Activated T-cell treated with anti-CD3 and anti-CD28 coated beads for 48 hours (primary cell): Measurements from ENCODE around the gene MOGAT1.
"Not testable (repeated sequence)": the region's sequence is repeated elsewhere in the genome, so short reads cannot be mapped to it uniquely, and the experiment has no call there.

Source experiments
- DNase-seq: peaks from one replicate; pipeline ENCODE4 v3.0.0-alpha.2; 2020; ENCODE audit warnings: low read depth

MOGAT1 gene

DNA sequence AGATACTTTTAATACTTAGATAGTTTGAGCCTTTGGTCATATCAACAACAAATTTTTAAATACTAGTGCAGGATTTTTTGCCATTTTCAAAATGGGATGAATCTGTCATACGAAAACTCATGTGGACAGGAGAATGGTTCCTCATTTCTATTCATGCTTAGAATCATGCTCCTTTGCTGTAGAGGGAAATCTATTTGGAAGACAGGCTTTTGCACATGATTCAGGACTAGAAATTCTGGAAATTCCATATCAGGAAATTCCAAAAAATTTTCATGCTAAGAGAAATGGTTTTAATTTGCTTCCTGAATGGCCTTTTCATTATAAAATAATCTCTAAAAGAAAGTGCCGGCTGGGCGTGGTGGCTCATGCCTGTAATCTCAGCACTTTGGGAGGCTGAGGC lies 39.3 kb downstream of the MOGAT1 start:
- DNase-seq: no peak

DNA sequence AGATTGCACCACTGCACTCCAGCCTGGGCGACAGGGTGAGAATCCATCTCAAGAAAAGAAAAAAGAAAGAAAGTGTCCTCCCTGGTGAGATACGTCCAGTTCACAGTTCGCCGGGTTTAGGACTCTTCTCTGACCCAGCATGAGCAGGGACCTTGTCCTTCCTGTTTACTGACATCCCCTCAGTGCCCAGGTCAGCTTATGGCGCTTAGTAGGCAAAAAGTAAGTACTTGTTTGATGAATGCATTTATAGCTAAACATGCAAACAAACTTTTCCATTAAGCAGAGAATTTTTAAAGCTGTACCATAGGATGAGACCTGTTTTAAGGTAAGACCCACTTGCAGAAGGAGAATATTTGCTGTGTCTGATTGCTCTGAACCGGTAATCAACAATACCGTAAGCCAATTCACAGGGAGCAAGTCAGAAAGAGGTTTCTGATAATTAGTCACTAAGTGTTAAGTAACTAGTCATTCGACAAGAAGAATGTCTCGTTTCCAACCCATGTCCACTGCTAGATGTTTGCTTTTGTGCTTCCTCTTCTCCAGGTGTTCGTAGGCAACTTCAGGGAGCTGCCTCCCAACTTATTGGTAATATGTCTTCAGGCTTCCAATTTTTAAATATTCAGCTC lies 40.0 kb downstream of the MOGAT1 start:
- DNase-seq: no peak

DNA sequence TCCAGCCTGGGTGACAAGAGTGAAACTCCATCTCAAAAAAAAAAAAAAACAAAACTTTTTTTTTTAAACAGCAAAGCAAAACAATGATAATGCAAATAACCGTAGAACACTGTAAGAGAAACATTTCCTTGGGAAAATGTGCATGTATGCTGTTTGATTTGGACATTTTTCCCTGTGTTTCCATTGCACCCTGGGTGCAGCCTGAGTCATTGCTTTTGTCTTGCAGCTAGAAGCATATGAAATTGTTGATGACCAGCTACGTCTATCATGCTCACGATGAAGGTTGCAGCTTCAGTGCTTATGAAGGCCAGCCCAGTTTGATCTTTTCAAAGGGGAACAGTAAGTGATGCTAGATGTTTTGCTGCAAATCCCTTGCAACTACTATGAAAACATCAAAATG lies 41.5 kb downstream of the MOGAT1 start:
- DNase-seq: no peak

DNA sequence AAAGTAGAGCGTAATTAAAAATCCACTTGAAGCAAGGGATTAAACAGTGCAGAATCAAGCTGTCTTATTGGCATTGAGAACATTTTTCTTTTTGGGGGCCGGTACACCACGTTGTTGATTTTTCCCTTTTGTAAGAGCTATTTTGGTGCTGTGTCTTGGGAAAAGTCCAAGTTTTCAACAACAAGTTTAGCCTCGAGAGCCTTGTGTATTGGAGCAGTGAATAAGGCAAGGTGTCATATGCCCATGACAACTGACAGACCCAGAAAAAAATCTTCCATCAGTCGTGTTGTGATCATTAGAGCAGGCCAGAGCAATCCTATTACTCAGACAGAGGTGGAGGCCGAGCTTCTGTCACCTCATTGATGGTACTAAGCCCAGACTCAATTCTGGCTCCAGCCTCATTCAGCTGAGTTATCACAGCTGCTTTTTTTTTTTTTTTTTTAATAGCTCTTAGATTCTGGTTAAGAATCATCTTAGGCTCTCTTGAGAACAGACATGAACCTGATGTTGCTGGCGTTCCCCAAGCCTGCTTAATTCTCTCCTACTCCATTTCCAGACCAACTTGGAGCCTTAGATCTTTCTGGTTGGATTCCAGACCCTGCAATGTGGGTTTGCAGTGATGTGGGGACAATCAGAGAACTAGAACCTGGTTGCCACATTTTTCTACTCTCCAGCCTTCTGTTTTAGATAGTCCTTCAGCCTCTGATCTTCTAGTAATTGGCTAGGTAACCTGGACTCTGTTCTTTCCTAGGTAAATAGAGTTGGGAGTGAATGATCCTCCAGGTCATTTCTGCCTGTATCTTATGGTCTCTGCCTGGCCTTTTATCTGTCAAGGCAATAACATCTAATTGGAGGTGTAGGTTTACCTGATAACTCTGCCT lies 43.1 kb downstream of the MOGAT1 start:
- no peak for DNase-seq

DNA sequence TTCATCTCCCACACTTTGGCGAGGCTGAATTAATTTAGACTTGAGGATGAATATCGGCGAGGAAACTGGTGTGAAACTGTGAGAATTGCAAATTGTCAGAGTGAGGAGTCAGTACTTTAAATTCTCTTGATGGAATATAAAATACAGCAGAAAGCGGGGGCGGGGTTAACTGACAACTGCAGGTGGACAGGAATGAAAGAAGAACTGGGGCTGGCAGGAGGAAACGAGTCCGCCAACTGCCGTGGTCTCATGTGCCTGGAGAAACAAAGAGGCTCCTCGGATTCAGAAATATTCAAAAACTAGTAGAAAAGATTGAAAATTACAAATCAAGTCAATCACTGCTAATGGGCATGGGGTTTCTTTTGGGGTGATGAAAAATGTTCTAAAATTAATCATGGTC lies 44.3 kb downstream of the MOGAT1 start:
- no peak for DNase-seq

DNA sequence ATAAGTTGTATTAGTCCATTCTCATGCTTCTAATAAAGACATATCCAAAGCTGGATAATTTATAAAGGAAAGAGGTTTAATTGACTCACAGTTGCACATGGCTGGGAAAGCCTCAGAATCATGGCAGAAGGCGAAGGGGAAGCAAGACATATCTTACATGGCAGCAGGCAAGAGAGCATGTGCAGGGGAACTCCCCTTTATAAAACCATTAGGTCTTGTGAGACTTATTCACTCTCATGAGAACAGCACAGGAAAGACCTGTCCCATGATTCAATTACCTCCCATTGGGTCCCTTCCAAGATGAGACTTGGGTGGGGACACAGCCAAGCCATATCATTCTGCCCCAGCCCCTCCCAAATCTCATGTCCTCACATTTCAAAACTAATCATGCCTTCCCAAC lies 48.3 kb downstream of the MOGAT1 start:
- DNase-seq: not testable (repeated sequence)

DNA sequence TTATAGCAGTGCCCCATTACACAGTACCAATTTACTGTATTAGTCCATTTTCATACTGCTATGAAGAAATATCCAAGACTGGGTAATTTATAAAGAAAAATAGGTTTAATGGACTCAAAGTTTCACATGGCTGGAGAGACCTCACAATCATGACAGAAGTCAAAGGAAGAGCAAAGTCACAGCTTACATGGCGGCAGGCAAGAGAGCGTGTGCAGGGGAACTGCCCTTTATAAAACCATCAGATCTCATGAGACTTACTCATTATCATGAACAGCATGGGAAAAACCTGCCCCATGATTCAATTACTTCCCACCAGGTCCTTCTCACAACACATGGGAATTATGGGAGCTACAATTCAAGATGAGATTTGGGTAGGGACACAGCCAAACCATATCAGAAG lies 50.1 kb downstream of the MOGAT1 start:
- DNase-seq: not testable (repeated sequence)

DNA sequence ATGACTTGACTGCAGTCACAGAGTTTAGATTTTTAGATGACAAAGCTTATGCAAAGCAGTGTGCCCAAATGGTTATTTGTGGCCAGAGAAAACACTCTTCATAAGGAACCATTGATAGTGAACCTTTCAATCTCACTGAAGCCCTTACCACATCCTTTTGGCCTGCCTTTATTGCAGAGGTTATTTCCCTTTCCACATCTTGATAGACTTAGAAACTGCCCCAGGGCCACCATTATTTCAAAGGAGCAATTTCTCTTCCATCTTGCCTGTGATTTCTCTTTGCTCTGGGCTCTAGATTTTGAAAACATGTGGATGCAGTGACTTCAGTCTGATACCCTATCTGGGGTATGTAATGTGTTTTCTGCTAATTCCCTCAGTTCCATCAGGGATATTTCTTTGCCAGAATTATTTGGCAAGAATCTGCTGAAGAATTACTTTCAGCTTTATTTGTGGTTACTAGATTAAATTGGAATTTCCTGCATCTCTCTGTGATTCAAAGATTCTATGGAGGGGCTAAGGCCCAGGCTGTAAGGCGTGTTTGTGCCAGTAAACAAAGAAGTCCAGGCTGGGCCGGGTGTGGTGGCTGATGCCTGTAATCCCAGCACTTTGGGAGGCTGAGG lies 51.0 kb downstream of the MOGAT1 start:
- DNase-seq: no peak

DNA sequence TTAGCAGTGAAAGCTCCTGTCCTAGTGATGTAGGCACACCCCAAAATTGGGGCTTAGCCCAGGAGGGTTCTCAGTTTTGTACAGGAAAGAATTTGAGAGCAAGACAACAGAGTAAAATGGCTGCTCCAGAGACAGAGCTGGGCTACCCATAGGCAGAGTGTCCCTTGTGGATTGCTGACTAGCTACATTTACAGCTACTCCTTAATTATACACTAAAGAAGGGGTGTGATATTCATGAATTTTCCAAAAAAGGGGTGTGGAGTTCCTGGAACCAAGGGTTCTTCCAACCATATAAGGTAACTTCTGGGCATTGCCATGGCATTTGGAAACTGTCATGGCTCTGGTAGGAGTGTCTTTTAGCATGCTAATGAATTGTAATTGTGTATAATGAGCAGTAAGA lies 52.8 kb downstream of the MOGAT1 start:
- DNase-seq: no peak

DNA sequence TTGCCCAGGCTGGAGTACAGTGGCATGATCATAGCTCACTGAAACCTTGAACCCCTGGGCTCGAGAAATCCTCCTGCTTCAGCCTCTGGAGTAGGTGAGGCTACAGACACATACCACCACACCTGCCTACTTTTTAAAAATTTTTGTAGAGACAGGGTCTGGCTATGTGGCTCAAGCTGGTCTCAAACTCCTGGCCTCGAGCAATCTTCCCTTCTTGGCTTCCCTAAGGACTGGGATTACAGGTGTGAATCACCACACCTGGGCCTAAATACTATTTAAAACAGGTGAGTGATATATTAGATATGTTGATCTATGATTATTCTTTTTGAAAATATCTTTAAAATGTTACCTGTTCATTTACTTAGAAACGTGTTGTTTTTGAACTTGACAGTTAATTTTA lies 57.2 kb downstream of the MOGAT1 start:
- no peak for DNase-seq

DNA sequence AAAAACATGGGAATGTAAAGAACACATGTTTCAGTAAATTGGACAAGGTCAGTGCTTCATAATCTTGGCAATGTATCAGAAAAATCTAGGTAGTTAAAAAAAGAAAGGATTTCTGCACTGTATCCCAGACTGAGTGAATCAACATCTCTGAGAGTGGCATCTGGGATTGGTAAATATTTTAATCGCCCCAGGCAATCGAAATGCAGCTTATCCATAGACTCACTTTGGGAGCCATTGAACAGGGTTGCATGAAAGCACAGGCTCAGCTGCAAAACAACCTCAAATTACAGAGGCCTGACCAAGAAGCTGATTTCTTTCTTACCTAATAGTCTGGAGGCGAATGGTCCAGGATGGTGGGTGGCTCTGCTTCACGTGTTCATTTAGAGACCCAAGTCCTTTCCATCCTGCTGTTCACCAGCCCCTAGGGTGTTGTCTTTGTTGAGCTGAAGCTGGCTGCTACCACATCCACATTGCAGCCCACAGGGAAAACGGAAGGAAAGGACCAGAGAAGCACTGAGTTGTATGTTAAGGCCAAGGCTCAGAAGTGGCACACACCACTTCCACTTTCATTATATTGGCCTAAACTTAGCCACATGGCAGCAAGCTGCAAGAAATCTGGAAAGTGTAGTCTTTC lies 59.0 kb downstream of the MOGAT1 start:
- no peak for DNase-seq

DNA sequence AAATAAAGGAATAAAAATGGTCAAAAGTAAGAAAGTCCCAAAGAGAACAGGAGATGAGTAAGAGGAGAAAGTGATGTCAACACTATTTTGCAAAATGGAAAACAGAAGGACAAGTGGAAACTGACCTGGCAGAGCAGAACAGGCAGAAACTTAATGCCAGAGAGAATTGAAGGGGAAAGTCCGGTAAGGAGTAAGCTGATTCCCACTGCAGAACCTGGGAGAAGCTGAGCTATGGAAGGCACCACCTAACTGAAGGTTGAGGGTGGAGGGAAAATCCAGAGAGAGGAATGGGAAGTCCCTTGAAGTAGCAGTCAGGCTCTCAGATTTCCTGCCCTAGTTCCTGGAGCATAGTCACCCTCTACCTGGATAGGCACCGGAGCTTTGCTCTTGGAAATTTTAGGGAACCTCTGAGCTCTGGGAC lies 59.8 kb downstream of the MOGAT1 start:
- DNase-seq: no peak

DNA sequence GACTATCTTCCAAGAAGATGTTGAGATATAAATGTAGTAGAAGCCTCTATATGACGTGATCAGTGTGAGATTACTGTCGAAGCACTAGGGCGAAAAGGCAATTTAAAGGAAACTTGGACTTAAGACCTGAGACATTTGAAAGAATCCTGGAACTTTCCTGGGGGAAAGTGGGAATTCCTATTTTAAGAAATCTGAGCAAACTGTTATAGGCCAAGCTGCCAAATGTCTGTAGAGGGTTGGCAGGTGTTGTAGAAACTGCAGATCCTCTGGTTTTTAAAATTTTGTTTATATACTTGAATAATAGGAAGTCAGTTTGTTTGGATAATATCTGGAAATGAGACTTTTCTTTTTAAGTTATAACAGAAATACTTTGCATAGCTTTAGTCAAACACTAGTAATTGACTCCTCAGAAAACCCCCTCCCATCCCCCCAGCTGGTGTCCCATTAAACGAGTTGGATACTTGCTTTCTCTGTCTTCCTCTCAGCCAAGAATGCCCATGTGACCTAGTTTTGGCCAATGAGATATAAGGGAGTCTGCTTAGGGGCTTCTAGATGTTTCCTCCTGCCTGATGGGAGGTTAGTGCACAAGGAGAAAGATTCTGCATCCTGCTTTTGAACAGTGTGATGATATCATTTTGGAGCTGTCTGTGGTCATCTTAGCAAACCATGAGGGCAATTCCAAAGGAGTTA lies 61.2 kb downstream of the MOGAT1 start:
- no peak for DNase-seq

DNA sequence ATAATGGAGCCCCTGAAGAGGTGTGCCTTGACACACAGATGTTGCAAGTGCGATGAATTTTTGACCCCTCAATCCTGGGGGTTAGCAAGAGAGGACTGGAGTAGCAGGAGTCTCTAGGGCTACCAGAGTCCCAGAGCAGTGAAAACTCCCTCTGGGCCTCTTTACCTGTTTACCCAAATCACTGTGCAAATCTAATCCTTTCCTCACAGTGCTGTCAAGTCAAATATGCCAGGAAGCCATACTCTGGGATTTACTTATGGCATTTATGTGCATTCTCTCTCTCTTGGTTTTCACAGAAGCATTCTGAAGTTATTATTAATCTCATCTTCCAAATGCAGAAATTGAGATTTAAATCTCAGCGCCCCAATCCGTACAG lies 62.0 kb downstream of the MOGAT1 start:
- DNase-seq: no peak

DNA sequence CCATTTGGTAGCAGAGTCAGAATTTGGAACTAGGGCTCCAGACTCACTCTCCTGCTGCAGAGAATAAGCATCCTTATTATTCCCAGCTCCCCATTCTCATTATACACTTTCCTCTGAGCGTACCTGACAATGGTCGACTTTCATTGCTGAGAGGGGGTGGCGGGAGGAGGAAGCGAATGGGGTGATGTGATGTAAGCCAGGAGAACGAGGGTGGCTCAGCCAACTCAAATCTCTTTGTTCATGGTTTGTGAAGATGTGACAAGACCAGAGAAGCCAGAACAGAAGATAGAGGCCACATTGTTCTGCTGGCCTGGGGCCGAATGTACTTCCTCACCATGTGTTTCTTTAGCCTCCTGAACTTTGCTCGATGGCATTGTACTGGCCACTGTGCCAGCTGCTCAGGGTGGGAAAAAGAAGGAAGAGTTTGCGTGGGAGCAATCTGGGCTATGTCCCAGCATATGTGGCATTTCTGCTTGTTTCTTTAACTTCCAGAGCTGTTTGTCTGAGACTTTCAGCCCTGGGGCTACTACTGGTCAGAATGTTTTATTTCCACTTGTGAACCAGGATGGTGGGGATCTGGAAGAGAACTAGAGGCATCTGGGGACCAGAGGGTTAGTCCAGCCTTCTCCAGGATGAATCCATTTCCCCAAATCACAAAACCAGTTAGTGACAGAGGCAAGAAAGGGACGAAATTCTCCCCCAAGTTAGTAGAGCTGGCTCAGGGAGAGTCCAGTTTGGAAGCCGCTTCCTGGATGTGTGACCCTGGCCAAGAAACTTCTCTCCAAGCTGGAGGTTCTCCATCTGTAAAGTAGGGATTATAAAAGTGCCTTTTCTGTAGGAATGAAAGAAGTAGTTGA lies 62.6 kb downstream of the MOGAT1 start:
- no peak for DNase-seq

DNA sequence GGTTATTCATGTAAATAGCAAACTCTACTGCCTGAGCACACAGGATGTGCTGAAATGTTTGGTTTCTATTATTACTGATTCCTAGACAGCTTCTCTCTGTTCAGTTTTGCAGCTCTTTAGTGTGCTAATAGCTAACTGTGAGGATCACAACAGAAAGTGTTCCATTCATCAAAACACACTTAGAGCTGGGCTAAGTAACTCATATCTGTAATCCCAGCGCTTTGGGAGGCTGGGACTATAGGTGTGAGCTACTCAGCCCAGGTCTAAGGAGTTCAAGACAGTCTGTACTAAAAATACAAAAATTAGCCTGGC lies 63.2 kb downstream of the MOGAT1 start:
- no peak for DNase-seq

DNA sequence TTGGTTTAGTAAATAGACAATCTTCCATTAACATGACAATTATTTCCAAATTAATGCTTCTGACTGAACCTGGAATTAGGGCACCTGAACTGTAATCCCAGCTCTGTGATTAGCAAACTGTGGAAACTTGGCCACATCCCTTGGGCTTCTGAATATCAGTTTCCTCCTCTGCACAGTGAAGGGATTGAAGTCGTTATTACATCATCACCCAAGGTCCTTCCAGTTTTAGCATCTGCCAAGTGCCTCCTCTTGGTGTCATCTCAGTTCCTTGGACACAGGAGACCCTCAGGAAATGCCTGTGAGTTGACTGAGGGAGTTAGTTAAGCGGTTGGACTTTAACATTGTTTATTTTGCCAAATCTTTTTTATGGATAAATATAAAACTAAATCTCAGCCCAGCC lies 64.8 kb downstream of the MOGAT1 start:
- no peak for DNase-seq

DNA sequence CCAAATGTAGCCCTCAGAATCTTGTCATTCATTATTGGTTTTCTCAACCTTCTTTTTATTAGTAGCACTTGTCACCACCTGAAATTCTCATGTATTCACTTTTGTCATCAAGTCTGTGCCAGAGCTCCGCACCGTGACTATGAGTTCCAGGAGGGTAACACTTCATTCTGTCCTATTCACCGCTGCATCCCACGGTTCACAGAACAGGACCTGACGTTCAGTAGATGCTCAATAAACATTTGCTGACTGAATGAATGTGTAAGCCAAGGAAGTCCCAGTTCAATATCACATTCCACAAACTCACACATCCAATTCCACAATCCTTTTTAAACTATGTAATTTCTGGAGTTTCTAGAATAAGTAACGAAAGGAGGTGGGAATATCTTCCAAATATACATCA lies 65.5 kb downstream of the MOGAT1 start:
- DNase-seq: no peak

DNA sequence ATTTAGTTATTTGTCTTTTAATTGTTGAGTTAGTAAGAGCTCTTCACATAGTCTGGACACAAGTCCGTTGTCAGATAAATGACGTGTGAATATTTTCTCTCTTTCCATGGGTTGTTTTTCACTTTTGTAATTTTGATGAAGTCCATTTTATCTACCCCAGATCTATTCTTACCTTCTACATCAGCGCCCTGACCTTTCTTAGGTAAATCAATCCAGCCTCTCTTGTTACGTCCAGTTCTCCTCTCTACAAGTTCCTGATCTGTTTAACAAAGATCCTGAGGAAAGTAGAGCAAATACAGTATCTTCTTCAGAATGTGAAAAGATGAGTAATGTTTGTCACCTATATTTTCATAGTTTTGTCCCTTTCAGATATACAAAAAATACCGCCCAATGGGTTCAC lies 66.9 kb downstream of the MOGAT1 start:
- DNase-seq: no peak

DNA sequence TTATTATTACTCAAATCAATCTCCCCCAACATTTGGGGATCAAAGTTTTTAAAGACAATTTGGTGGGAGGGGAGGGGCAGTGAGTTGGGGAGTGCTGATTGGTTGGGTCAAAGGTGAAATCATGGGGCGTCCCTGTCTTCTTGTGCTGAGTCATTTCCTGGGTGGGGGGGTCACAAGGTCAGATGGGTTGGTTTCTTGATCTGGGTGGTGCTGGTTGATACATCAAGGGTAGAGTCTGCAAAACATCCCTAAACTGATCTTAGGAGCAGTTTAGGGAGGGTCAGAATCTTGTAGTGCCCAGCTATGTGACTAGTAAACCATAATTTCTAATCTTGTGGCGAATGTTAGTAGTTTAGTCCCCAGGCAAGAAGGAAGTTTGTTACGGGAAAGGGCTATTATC lies 67.4 kb downstream of the MOGAT1 start:
- DNase-seq: no peak

DNA sequence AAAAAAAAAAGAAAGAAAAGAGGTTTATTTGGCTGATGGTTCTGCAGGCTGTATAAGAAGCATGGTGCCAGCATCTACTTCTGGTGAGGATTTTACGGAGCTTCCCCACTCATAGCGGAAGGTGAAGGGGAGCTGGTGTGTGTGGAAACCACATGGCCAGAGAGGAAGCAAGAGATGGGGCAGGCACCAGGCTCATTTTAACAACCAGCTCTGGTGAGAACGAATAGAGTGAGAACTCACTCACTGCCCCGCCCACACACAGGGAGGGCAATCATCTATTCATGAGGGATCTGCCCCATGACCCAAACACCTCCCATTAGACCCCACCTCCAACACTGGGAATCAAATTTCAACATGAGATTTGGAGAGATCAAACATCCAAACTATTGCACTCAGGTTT lies 68.5 kb downstream of the MOGAT1 start:
- DNase-seq: no peak
